ENCODE measurements around the gene STX19. TPM values are rescaled to one million over a fixed set of nuclear protein-coding genes. Genes with fewer than 3 reads are reported as not detected.

STX19 gene
- total and polyA plus RNA-seq, 2 experiments from 2014 or later, result 0.29 TPM; not detected in 1

GRCh38 chr3:93979850-93980676 lies 48.3 kb downstream of the STX19 start, which contains the start of gene ARL13B:
TSS of gene ARL13B (plus strand) at chr3:93980155. CDS start at chr3:93980424, 269 bp downstream.
- H3F3A ChIP-seq (replicated peaks; ENCODE audit: low read depth), result no peaks in the 10 kb centered on the region
- Mint-ChIP-seq H3K9me3 (no peaks in the 10 kb centered on the region; the same call in 2 of the 3 replicates), H3K4me1 (peaks cover 10% of the 10 kb centered on the region), H3K27ac (peak within 1 kb of the TSS; percentile 84), H3K27me3 (ENCODE audit: insufficient read depth, low read depth, poor library complexity) (peaks cover 5% of the 10 kb centered on the region), H3K36me3 (ENCODE audit: low read depth) (no peaks in the 10 kb centered on the region; the same call in 2 of the 3 replicates), H3K4me3 (peak within 1 kb of the TSS; percentile 92)
- H2AFZ ChIP-seq, result peak within 1 kb of the TSS; percentile 20; the same call in 1 of the 2 replicates
- TF ChIP-seq NANOG (IDR thresholded peaks at IDR 0.05; ENCODE audit: borderline replicate concordance), result no peak
- TF ChIP-seq, protein P1, sequence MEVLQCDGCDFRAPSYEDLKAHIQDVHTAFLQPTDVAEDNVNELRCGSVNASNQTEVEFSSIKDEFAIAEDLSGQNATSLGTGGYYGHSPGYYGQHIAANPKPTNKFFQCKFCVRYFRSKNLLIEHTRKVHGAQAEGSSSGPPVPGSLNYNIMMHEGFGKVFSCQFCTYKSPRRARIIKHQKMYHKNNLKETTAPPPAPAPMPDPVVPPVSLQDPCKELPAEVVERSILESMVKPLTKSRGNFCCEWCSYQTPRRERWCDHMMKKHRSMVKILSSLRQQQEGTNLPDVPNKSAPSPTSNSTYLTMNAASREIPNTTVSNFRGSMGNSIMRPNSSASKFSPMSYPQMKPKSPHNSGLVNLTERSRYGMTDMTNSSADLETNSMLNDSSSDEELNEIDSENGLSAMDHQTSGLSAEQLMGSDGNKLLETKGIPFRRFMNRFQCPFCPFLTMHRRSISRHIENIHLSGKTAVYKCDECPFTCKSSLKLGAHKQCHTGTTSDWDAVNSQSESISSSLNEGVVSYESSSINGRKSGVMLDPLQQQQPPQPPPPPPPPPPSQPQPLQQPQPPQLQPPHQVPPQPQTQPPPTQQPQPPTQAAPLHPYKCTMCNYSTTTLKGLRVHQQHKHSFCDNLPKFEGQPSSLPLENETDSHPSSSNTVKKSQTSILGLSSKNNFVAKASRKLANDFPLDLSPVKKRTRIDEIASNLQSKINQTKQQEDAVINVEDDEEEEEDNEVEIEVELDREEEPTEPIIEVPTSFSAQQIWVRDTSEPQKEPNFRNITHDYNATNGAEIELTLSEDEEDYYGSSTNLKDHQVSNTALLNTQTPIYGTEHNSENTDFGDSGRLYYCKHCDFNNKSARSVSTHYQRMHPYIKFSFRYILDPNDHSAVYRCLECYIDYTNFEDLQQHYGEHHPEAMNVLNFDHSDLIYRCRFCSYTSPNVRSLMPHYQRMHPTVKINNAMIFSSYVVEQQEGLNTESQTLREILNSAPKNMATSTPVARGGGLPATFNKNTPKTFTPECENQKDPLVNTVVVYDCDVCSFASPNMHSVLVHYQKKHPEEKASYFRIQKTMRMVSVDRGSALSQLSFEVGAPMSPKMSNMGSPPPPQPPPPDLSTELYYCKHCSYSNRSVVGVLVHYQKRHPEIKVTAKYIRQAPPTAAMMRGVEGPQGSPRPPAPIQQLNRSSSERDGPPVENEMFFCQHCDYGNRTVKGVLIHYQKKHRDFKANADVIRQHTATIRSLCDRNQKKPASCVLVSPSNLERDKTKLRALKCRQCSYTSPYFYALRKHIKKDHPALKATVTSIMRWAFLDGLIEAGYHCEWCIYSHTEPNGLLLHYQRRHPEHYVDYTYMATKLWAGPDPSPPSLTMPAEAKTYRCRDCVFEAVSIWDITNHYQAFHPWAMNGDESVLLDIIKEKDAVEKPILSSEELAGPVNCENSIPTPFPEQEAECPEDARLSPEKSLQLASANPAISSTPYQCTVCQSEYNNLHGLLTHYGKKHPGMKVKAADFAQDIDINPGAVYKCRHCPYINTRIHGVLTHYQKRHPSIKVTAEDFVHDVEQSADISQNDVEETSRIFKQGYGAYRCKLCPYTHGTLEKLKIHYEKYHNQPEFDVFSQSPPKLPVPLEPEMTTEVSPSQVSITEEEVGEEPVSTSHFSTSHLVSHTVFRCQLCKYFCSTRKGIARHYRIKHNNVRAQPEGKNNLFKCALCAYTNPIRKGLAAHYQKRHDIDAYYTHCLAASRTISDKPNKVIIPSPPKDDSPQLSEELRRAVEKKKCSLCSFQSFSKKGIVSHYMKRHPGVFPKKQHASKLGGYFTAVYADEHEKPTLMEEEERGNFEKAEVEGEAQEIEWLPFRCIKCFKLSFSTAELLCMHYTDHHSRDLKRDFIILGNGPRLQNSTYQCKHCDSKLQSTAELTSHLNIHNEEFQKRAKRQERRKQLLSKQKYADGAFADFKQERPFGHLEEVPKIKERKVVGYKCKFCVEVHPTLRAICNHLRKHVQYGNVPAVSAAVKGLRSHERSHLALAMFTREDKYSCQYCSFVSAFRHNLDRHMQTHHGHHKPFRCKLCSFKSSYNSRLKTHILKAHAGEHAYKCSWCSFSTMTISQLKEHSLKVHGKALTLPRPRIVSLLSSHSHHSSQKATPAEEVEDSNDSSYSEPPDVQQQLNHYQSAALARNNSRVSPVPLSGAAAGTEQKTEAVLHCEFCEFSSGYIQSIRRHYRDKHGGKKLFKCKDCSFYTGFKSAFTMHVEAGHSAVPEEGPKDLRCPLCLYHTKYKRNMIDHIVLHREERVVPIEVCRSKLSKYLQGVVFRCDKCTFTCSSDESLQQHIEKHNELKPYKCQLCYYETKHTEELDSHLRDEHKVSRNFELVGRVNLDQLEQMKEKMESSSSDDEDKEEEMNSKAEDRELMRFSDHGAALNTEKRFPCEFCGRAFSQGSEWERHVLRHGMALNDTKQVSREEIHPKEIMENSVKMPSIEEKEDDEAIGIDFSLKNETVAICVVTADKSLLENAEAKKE (CRISPR knock-in tag; IDR thresholded peaks at IDR 0.05), result no peak
- no peak for TF ChIP-seq ETS1 (IDR thresholded peaks at IDR 0.05)
- TF ChIP-seq STAT1 (IDR thresholded peaks at IDR 0.05; ENCODE audit: unreplicated experiment), result no peak
- TF ChIP-seq EZH2 (IDR thresholded peaks at IDR 0.05; ENCODE audit: low read depth, unreplicated experiment), result no peak
- no peak for TF ChIP-seq EZH2phosphoT487 (IDR thresholded peaks at IDR 0.05; ENCODE audit: unreplicated experiment)
- no peak for TF ChIP-seq ZNF114 (CRISPR knock-in tag; IDR thresholded peaks at IDR 0.05)
- TF ChIP-seq ZNF331 (CRISPR knock-in tag; IDR thresholded peaks at IDR 0.05; ENCODE audit: low read depth), result no peak
- no peak for TF ChIP-seq CTCF (conservative IDR thresholded peaks at IDR 0.05; ENCODE audit: low read depth in 2 of 2)
- peak; percentile 87 for TF ChIP-seq CREB1 (CRISPR knock-in tag; IDR thresholded peaks at IDR 0.05; ENCODE audit: low read depth)
- TF ChIP-seq JUNB (IDR thresholded peaks at IDR 0.05; ENCODE audit: unreplicated experiment), result no peak
- TF ChIP-seq POLR2AphosphoS5 (IDR thresholded peaks at IDR 0.05; ENCODE audit: low read depth), result peak; percentile 89
- TF ChIP-seq REST (IDR thresholded peaks at IDR 0.05; ENCODE audit: unreplicated experiment), result no peak
- no peak within 1 kb of the TSS for H3K27ac ChIP-seq (ENCODE audit: low read depth)
- H4K20me1 ChIP-seq (replicated peaks; ENCODE audit: insufficient read depth), result peaks cover 8% of the 10 kb centered on the region; the same call in 1 of the 2 replicates
- H3K9me2 ChIP-seq (ENCODE audit: insufficient read depth), result no peaks in the 10 kb centered on the region
- peak; percentile 99 for ATAC-seq
- H3K4me1 ChIP-seq (ENCODE audit: insufficient read depth), result peaks cover 11% of the 10 kb centered on the region; the same call in 1 of the 2 replicates
- DNase-seq (ENCODE audit: low spot score), result peak; percentile 100
- H3K36me3 ChIP-seq (ENCODE audit: insufficient read depth), result no peaks in the 10 kb centered on the region
- no peaks in the 10 kb centered on the region for H3K27me3 ChIP-seq (ENCODE audit: insufficient read depth)
- H3K79me2 ChIP-seq (replicated peaks; ENCODE audit: insufficient read depth), result peaks cover 35% of the 10 kb centered on the region
- H3K4me2 ChIP-seq, result peak within 1 kb of the TSS; percentile 83
- peak within 1 kb of the TSS; percentile 66 for H3K4me3 ChIP-seq
